HEK293 (cell line): Measurements from ENCODE around the gene FDXR.

ENCODE experiments used
- CTCF ChIA-PET: fragments of 350-600 bp; formaldehyde crosslinking; extraction: SDS; loops from one replicate; lab custom pipeline; 2021; ENCODE audit warnings: antibody characterized with exemption; lab: Yijun Ruan, JAX
- POLR2A ChIA-PET: fragments of 300-600 bp; formaldehyde crosslinking; extraction: SDS; loops from one replicate; lab custom pipeline; 2020; ENCODE audit warnings: antibody characterized with exemption, inconsistent platforms; lab: Yijun Ruan, JAX
- H3K27ac ChIP-seq: fragments of 200-500 bp; sonication (Bioruptor generic); 2 replicates; pipeline ENCODE4 v1.5.1; 2014; ENCODE audit warnings: low read depth, low read length, control low read depth, inconsistent platforms; ENCODE audit errors: extremely low read depth
- H3K36me3 ChIP-seq, 2 experiments: fragments of 200-500 bp in 1 of 2; sonication (Bioruptor generic) in 1 of 2; 1 replicate in 1 of 2; 2 replicates in 1 of 2; pipeline ENCODE4 v1.5.1; 2014 to 2017; ENCODE audit warnings: inconsistent platforms in 2 of 2, low read length in 2 of 2; ENCODE audit not compliant: control insufficient read depth in 2 of 2, insufficient read depth in 1 of 2
- H3K4me1 ChIP-seq: fragments of 200-500 bp; sonication (Bioruptor generic); 2 replicates; pipeline ENCODE4 v1.5.1; 2014; ENCODE audit warnings: mild to moderate bottlenecking, low read length, inconsistent platforms; ENCODE audit not compliant: control insufficient read depth, insufficient read depth
- H3K4me3 ChIP-seq: 2 replicates; pipeline ENCODE4 v1.5.1; 2011; ENCODE audit warnings: low read depth, mild to moderate bottlenecking, control low read depth, low read length, moderate library complexity
- H3K9me3 ChIP-seq: fragments of 200-500 bp; sonication (Bioruptor generic); 2 replicates; pipeline ENCODE4 v1.5.1; 2014; ENCODE audit warnings: low read depth, low read length, inconsistent platforms; ENCODE audit not compliant: control insufficient read depth, insufficient read depth
- KLF1 ChIP-seq: fragments of 450-650 bp; formaldehyde crosslinking; IDR thresholded peaks from 2 replicates; pipeline ENCODE4 v1.5.1; 2016; ENCODE audit warnings: missing biosample characterization, missing genetic modification characterization
- OSR2 ChIP-seq: fragments of 450-650 bp; formaldehyde crosslinking; IDR thresholded peaks from 2 replicates; pipeline ENCODE4 v1.5.1; 2016; ENCODE audit warnings: missing biosample characterization, missing genetic modification characterization
- RBAK ChIP-seq: fragments of 450-650 bp; formaldehyde crosslinking; IDR thresholded peaks from 2 replicates; pipeline ENCODE4 v1.5.1; 2016; ENCODE audit warnings: missing biosample characterization, missing genetic modification characterization
- SCRT2 ChIP-seq: fragments of 450-650 bp; formaldehyde crosslinking; IDR thresholded peaks from 2 replicates; pipeline ENCODE4 v1.5.1; 2016; ENCODE audit warnings: missing biosample characterization, missing genetic modification characterization
- YY2 ChIP-seq: fragments of 450-650 bp; formaldehyde crosslinking; IDR thresholded peaks from 2 replicates; pipeline ENCODE4 v1.5.1; 2016; ENCODE audit warnings: missing biosample characterization, missing genetic modification characterization
- ZFHX2 ChIP-seq: fragments of 450-650 bp; formaldehyde crosslinking; conservative IDR thresholded peaks from 2 replicates; pipeline ENCODE4 v1.5.1; 2016; ENCODE audit warnings: missing biosample characterization, missing genetic modification characterization
- ZFP37 ChIP-seq: fragments of 450-650 bp; formaldehyde crosslinking; IDR thresholded peaks from 2 replicates; pipeline ENCODE4 v1.5.1; 2016; ENCODE audit warnings: missing biosample characterization, missing genetic modification characterization
- ZFP41 ChIP-seq: fragments of 450-650 bp; formaldehyde crosslinking; IDR thresholded peaks from 2 replicates; pipeline ENCODE4 v1.5.1; 2016; ENCODE audit warnings: missing biosample characterization, missing genetic modification characterization, borderline replicate concordance
- ZIC2 ChIP-seq: fragments of 450-650 bp; formaldehyde crosslinking; IDR thresholded peaks from 2 replicates; pipeline ENCODE4 v1.5.1; 2016; ENCODE audit warnings: missing biosample characterization, missing genetic modification characterization
- ZNF140 ChIP-seq: fragments of 450-650 bp; formaldehyde crosslinking; IDR thresholded peaks from 2 replicates; pipeline ENCODE4 v1.5.1; 2016; ENCODE audit warnings: missing biosample characterization, missing genetic modification characterization
- ZNF2 ChIP-seq: fragments of 450-650 bp; formaldehyde crosslinking; IDR thresholded peaks from 2 replicates; pipeline ENCODE4 v1.5.1; 2016; ENCODE audit warnings: missing biosample characterization, missing genetic modification characterization
- ZNF23 ChIP-seq: fragments of 450-650 bp; formaldehyde crosslinking; IDR thresholded peaks from 2 replicates; pipeline ENCODE4 v1.5.1; 2016; ENCODE audit warnings: missing biosample characterization, missing genetic modification characterization, borderline replicate concordance
- ZNF335 ChIP-seq: fragments of 450-650 bp; formaldehyde crosslinking; conservative IDR thresholded peaks from 2 replicates; pipeline ENCODE4 v1.5.1; 2016; ENCODE audit warnings: missing biosample characterization, missing genetic modification characterization
- ZNF433 ChIP-seq: fragments of 450-650 bp; formaldehyde crosslinking; IDR thresholded peaks from 2 replicates; pipeline ENCODE4 v1.5.1; 2016; ENCODE audit warnings: missing biosample characterization, missing genetic modification characterization, low read depth
- ZNF514 ChIP-seq: fragments of 450-650 bp; formaldehyde crosslinking; IDR thresholded peaks from 2 replicates; pipeline ENCODE4 v1.5.1; 2016; ENCODE audit warnings: missing biosample characterization, missing genetic modification characterization
- ZNF629 ChIP-seq: fragments of 450-650 bp; formaldehyde crosslinking; IDR thresholded peaks from 2 replicates; pipeline ENCODE4 v1.5.1; 2017; ENCODE audit warnings: missing biosample characterization, missing genetic modification characterization
- TF ChIP-seq, protein P1 (sequence below): fragments of 450-650 bp; formaldehyde crosslinking; IDR thresholded peaks from 2 replicates; pipeline ENCODE4 v1.5.1; 2016; ENCODE audit warnings: missing biosample characterization, missing genetic modification characterization, borderline replicate concordance
- TF ChIP-seq, protein P2 (sequence below): fragments of 450-650 bp; formaldehyde crosslinking; IDR thresholded peaks from 2 replicates; pipeline ENCODE4 v1.5.1; 2016; ENCODE audit warnings: missing biosample characterization, missing genetic modification characterization
- TF ChIP-seq, protein P3 (sequence below): fragments of 450-650 bp; formaldehyde crosslinking; conservative IDR thresholded peaks from 2 replicates; pipeline ENCODE4 v1.5.1; 2016; ENCODE audit warnings: low read depth, missing biosample characterization, missing genetic modification characterization
- TF ChIP-seq, protein P4 (sequence below): fragments of 450-650 bp; formaldehyde crosslinking; IDR thresholded peaks from 2 replicates; pipeline ENCODE4 v1.5.1; 2016; ENCODE audit warnings: missing biosample characterization, missing genetic modification characterization

The FDXR gene

DNA sequence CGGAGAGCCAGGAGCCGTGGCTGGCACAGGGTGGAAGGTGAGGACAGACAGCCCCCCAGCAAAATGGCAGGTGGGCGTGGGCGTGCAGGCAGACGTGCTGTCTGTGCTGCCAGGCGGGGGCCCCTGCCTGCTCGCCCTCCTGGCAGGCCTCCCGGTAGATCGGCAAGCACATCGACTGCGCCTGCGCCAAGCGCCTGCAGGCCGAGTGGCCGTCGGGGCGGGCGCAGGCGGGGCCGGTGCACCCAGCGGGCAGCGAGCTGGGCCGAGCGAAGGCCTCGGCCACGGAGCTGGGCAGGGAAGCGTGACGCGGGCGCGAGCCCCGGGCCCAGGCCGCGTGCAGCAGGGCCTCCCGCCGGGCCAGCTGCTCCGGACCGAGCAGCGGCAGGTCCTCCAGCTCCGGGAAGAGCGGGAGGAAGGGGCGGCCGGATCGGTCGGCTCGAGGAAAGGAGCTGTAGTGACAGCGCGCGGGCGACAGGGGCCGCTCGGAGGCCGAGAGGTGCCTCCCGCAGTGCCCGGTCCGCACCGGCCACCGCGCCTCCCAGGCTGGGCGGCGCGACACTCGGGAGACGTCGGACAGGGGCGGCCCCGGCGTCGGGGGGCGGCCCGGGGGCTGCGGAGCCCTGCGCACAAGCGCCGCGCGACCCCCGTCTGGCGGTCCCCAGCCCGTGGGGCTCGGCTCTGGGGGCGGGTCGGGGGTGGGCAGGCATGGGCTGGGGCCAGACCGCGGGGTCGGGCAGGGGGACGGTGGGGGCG, 30.0 kb downstream of the FDXR start (continued):
- TF ChIP-seq, protein P1, sequence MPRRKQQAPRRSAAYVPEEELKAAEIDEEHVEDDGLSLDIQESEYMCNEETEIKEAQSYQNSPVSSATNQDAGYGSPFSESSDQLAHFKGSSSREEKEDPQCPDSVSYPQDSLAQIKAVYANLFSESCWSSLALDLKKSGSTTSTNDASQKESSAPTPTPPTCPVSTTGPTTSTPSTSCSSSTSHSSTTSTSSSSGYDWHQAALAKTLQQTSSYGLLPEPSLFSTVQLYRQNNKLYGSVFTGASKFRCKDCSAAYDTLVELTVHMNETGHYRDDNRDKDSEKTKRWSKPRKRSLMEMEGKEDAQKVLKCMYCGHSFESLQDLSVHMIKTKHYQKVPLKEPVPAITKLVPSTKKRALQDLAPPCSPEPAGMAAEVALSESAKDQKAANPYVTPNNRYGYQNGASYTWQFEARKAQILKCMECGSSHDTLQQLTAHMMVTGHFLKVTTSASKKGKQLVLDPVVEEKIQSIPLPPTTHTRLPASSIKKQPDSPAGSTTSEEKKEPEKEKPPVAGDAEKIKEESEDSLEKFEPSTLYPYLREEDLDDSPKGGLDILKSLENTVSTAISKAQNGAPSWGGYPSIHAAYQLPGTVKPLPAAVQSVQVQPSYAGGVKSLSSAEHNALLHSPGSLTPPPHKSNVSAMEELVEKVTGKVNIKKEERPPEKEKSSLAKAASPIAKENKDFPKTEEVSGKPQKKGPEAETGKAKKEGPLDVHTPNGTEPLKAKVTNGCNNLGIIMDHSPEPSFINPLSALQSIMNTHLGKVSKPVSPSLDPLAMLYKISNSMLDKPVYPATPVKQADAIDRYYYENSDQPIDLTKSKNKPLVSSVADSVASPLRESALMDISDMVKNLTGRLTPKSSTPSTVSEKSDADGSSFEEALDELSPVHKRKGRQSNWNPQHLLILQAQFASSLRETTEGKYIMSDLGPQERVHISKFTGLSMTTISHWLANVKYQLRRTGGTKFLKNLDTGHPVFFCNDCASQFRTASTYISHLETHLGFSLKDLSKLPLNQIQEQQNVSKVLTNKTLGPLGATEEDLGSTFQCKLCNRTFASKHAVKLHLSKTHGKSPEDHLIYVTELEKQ (tag by site-specific recombination): no peak
- TF ChIP-seq ZNF2 (no peak), SCRT2 (tag by site-specific recombination) (no peak), ZNF23 (tag by site-specific recombination) (no peak), ZFP37 (no peak)
- TF ChIP-seq, protein P2, sequence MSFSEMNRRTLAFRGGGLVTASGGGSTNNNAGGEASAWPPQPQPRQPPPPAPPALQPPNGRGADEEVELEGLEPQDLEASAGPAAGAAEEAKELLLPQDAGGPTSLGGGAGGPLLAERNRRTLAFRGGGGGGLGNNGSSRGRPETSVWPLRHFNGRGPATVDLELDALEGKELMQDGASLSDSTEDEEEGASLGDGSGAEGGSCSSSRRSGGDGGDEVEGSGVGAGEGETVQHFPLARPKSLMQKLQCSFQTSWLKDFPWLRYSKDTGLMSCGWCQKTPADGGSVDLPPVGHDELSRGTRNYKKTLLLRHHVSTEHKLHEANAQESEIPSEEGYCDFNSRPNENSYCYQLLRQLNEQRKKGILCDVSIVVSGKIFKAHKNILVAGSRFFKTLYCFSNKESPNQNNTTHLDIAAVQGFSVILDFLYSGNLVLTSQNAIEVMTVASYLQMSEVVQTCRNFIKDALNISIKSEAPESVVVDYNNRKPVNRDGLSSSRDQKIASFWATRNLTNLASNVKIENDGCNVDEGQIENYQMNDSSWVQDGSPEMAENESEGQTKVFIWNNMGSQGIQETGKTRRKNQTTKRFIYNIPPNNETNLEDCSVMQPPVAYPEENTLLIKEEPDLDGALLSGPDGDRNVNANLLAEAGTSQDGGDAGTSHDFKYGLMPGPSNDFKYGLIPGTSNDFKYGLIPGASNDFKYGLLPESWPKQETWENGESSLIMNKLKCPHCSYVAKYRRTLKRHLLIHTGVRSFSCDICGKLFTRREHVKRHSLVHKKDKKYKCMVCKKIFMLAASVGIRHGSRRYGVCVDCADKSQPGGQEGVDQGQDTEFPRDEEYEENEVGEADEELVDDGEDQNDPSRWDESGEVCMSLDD (tag by site-specific recombination): no peak

DNA sequence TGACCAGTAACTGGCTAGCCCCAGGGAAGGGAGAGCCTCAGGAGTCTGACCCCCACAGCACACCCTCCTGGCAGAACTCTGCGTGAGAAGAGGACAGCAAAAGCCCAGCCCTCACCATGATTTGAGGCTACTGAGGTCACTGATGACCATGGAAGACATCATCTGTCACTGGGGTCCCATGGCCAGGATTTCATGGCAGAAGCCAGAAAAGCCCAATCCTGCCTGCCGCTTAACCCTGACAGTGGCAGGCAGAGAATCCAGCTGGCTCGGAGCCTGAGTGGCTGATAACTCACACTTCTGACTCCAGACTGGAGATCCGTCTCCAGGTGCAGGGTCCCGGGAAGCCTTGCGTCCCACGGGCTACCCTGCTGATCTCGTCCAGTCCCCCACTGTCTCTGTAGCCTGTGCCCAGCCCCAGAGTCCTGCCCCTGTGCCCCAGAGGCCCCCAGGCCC, 30.6 kb downstream of the FDXR start:
- no peak overlapping the region for H3K27ac ChIP-seq
- POLR2A ChIA-PET: interaction anchor here (0.5 to 1.8 kb wide), 4 partner anchors 10 to 313 kb away, joined by 3 to 15 read pairs (median 10); partner anchors contain the start of gene FDXR

DNA sequence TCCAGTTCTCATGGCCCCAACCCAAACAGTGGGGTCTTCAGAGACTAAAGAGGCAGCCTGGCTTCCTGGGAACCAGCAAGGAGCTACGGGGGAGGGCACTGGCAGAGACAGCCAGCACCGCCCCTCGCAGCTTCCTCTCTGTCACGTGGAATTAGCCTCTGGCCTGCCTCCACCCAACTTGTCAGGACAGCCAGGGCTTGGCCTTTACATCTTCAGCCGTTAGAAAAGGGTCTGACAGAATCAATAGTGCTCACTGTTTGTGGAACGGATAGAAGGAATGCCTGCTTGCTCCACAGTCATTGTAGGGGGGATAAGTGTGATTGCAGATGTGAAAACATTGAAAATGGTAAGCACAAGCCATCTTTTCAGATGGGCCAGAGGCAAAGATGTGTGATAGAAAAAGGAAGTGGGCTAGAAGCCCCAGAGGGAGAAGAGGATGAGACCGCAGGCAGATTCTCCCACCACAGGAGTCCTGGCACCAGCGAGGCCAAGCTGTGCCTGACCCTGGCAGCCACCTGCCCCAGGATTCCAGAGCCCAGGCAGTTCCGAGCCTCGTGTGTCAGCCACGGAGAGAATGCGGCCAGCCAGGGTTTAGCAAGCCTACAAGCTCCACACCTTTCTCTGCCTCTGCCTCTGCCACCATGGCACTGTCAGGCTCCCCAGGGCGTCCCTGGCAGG, 31.7 kb downstream of the FDXR start:
- CTCF ChIA-PET: interaction anchor here (0.6 to 19.0 kb wide), 3 partner anchors 22 to 285 kb away, joined by 3 to 239 read pairs (median 9); partner anchors contain the start of gene GRIN2C
- H3K4me3 ChIP-seq: no peak overlapping the region
- TF ChIP-seq ZNF433 (tag by site-specific recombination) (no peak), ZNF335 (tag by site-specific recombination) (no peak), ZFHX2 (tag by site-specific recombination) (no peak), ZNF629 (tag by site-specific recombination) (no peak), RBAK (tag by site-specific recombination) (no peak), OSR2 (tag by site-specific recombination) (no peak), KLF1 (tag by site-specific recombination) (no peak), ZNF514 (tag by site-specific recombination) (no peak)
- TF ChIP-seq, protein P3, sequence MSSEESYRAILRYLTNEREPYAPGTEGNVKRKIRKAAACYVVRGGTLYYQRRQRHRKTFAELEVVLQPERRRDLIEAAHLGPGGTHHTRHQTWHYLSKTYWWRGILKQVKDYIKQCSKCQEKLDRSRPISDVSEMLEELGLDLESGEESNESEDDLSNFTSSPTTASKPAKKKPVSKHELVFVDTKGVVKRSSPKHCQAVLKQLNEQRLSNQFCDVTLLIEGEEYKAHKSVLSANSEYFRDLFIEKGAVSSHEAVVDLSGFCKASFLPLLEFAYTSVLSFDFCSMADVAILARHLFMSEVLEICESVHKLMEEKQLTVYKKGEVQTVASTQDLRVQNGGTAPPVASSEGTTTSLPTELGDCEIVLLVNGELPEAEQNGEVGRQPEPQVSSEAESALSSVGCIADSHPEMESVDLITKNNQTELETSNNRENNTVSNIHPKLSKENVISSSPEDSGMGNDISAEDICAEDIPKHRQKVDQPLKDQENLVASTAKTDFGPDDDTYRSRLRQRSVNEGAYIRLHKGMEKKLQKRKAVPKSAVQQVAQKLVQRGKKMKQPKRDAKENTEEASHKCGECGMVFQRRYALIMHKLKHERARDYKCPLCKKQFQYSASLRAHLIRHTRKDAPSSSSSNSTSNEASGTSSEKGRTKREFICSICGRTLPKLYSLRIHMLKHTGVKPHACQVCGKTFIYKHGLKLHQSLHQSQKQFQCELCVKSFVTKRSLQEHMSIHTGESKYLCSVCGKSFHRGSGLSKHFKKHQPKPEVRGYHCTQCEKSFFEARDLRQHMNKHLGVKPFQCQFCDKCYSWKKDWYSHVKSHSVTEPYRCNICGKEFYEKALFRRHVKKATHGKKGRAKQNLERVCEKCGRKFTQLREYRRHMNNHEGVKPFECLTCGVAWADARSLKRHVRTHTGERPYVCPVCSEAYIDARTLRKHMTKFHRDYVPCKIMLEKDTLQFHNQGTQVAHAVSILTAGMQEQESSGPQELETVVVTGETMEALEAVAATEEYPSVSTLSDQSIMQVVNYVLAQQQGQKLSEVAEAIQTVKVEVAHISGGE (tag by site-specific recombination): no peak

More for the DNA sequence above, 30.6 kb downstream of the FDXR start:
- Histone ChIP-seq H3K9me3 (no peaks in the 10 kb centered on the region), H3K4me1 (0 out of 2 replicates have a peak, but pooled peaks cover 3% of the 10 kb centered on the region), H3K4me3 (no peak overlapping the region), H3K36me3 (peaks cover 0 to 5% of the 10 kb centered on the region in 2 experiments; a peak in 1 of 3 replicates)
- 0 out of 2 replicates have a peak, but pooled peaks have one; percentile 12 for TF ChIP-seq YY2 (tag by site-specific recombination)
- TF ChIP-seq, protein P4, sequence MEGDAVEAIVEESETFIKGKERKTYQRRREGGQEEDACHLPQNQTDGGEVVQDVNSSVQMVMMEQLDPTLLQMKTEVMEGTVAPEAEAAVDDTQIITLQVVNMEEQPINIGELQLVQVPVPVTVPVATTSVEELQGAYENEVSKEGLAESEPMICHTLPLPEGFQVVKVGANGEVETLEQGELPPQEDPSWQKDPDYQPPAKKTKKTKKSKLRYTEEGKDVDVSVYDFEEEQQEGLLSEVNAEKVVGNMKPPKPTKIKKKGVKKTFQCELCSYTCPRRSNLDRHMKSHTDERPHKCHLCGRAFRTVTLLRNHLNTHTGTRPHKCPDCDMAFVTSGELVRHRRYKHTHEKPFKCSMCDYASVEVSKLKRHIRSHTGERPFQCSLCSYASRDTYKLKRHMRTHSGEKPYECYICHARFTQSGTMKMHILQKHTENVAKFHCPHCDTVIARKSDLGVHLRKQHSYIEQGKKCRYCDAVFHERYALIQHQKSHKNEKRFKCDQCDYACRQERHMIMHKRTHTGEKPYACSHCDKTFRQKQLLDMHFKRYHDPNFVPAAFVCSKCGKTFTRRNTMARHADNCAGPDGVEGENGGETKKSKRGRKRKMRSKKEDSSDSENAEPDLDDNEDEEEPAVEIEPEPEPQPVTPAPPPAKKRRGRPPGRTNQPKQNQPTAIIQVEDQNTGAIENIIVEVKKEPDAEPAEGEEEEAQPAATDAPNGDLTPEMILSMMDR (tag by site-specific recombination): peak; percentile 6; the same call in 1 of the 2 replicates
- TF ChIP-seq ZNF140 (tag by site-specific recombination): no peak
- no peak for TF ChIP-seq ZFP41
- TF ChIP-seq ZIC2 (tag by site-specific recombination): peak; percentile 91
- CTCF ChIA-PET: interaction anchor here (0.6 to 19.0 kb wide), 13 partner anchors 8 to 521 kb away, joined by 3 to 239 read pairs (median 7); partner anchors contain the start of gene GRIN2C

More for the DNA sequence above, 31.7 kb downstream of the FDXR start:
- POLR2A ChIA-PET: interaction anchor here (1.0 to 2.0 kb wide), 2 partner anchors 11 to 32 kb away, joined by 3 to 9 read pairs; partner anchors contain the start of gene FDXR
- 0 out of 2 replicates have a peak, but pooled peaks cover 3% of the 10 kb centered on the region for H3K4me1 ChIP-seq
- H3K36me3 ChIP-seq: peaks cover 0 to 13% of the 10 kb centered on the region in 2 experiments; a peak in 1 of 3 replicates
- H3K27ac ChIP-seq: no peak overlapping the region
- no peaks in the 10 kb centered on the region for H3K9me3 ChIP-seq
